GM19324 (cell line): Measurements from ENCODE around the gene NECTIN3.

Experiments
- ATAC-seq: cut with Tn5 transposase; IDR thresholded peaks from one replicate; pipeline ENCODE4 v1.9.1; 2021; ENCODE audit warnings: mild to moderate bottlenecking, moderate library complexity; ENCODE audit not compliant: unreplicated experiment, low FRiP score

NECTIN3 gene

DNA sequence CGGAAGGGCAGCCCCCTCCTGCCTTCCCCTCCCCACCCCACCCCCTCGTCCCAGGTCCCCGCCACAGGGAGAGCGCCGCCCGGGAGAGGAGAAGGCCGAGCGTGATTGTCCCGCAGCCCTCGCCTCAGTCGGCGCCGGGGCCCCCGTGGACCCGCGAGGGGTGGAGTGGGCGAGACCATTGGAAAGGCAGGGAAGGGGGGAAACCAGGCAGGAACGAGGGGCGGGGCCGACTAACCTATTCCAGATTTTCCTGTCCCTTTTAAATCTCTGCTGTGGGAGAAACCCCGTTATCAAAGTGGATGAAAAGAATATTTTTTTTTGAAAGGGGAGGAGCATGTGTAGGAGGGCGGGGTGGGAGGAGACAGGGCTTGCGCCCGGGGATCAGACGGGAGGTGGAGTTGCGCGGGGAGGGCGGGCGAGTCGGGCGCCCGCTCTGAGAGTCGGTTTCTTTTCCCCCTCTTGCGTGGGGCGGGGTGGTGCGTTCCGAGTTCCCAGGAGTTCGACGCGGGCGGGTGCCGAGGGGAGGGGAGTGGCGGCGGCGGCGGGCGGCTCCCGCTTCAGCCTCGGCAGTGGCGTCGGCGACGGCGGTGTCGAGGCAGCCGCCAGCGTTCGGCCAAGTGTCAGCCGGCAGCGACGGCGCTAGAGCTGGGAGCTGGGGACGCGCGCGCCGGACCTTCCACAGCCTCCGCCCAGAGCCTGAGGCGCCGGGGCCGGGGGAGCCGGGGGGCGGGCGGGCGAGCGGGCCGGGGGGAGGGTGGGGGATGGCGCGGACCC is at the start of gene NECTIN3:
TSS of gene NECTIN3 (plus strand) at position 560 of the 774 bp plus-strand sequence. CDS start at position 762, 202 bp downstream.
- peak; percentile 82 for ATAC-seq

- ATAC-seq = no peak
Observed at GRCh38 chr3:111027868-111028267, 43.7 kb upstream of the NECTIN3 start.

DNA sequence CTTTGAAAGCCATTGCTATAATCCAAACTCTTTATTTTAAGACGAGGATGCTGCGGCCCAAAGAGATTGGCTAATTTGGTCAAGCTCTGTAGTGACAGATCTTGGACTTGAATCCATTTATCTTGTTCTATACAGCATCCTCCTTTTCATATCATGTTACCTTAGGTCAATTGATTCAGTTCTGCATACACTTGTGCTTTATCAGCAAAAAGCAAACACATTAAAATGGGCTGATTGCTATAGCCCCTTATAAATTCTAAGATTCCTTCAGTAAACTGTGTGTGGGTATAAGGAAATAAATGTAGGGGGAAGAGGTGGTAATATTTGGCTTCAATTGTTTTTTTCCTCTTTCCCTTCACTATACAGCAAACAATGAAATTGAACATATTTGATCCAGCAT is 40.1 kb upstream of the NECTIN3 start:
- ATAC-seq = no peak

DNA sequence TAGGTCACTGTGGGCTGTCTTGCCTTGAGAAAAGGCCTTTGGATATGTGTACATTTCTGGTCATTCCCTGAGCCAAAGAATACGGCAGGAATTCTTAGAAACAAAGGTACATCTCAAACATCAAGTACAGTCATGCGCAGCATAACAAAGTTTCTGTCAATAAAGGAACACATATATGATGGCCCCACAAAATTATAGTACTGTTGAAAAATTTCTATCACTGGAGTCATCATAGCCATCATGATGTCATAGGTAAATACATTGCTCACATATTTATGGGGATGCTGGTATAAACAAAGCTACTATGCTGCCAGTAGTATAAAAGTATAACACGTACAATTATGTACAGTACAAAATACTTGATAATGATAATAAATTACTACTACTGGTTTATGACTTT is 38.9 kb upstream of the NECTIN3 start:
- no peak for ATAC-seq

- ATAC-seq = no peak
Observed at GRCh38 chr3:111033470-111034050, 38.1 kb upstream of the NECTIN3 start.

DNA sequence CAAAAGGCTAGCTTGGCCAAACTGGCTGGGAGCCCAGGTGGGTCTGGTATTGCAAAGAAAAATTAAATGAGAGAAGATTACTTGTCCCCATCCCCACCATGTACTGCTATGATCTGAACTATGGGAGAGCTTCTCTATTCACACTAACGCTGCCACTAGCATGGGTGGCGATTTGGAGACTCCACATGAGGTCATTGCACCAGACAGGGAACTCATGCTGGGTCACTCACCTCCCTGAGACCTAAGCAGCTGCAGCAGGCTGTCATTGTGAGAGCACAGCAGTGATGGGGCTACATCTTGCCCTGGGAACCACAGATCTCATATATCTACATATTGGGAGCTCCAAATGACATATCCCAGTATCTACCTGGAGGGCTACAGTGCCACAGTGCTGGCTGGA is 36.3 kb upstream of the NECTIN3 start:
- no peak for ATAC-seq

GRCh38 chr3:111035902-111036301 is 35.7 kb upstream of the NECTIN3 start:
- ATAC-seq = no peak

- ATAC-seq = no peak
Observed at GRCh38 chr3:111040959-111041358, 30.7 kb upstream of the NECTIN3 start.

- ATAC-seq = no peak
Observed at GRCh38 chr3:111045564-111045963, 26.1 kb upstream of the NECTIN3 start.

DNA sequence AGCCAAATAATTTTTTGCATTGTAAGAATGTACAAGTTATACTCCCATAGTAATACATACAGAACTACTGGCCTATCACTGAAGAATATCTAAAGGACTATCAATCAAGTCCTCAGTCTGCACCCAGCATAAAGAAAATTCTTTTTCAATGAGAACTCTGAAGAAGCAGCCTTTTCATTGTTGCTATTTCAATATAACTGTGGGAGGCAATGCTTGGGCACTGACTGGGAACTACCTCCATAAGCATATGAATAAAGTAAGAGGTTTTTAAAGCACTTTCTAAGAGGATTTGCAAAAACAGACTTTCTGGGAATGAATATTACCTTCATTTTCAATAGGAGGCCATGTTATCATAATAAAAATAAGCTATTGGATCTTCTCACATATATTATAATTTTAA is 24.6 kb upstream of the NECTIN3 start:
- no peak for ATAC-seq

DNA sequence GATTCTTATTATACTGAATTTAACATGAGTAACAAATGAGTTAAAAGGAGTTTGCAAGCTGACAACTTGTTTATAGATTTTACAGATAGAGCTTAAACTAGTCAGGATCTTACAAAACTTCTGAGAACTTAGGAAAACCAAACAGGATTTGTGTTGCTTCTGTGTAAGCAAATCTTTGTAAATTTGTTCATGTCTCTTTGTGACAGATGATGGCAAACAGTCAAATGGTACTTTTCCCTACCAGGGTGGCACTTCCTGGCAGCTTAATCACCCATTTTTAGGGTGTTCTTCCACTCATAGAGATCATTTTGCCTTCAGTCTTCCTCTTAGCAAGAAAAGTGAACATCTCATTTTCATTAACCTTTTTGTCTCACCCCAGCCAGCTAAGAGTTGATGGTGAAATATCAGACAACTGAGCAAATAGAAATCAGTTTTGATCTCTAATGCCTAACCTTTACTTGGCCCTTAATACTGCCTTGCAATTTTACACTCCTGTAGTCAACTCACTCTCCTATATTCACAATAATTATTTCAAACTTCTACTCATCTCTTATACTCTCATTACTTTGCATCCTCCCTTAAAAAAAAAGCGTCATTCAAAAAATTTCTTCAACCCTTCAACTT is 23.7 kb upstream of the NECTIN3 start:
- ATAC-seq = no peak

DNA sequence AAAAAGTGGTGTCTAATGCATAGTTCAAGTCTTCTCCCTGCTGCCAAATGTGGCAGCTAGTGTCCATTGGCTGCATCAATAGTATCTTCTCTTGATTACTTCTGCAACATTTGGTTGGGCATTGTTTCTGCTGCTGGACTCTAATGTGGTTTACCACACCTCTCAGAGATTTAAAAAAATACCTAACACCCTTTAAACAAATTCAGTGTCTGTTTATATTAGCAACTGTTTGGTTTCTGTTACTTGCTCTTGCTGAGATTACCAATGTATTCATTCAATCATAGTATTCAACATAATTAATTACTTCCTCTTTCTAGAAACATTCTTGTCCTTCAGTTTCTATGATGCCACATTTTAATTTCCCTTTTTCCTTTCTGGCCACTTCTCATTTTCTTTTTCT is 20.3 kb upstream of the NECTIN3 start:
- ATAC-seq = no peak

GRCh38 chr3:111068574-111068973 is 3.0 kb upstream of the NECTIN3 start:
- ATAC-seq = no peak

DNA sequence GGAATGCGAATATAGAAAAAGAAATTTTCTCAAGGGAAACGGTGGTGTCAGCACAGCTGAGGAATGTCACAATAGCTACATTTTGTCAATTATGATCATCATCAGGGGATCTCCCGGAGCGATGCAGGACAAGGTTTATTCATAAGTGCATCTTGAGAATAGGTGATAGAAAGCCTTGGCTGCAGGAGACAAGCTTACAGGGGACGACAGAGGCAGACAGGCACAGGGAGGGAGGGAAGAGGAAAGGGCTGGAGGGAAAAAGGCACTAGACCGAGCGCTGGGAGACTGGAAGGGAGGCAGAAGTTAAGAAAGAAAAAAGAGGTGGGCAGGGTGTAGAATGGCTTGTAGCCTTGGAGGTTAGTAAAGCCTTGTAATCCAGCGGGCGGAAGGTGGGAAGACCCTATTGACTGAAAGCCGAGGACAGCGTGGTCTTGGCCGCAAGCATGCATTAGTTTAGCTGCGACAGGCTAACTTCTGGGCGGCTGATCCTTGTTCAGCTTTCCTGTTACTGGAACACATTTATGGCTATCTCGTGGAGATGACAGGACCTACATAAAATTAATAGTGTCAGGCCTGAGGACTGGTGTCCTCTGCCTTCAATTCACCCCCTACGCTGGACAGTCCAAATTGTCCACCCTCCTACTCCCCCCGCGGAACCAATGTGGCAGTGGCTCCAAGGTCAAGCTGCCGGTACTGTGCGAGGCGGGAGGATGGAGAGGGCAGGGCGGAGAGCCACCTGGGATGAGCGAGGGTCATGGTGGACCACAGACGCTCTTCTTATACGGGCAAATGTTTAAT is 1.4 kb upstream of the NECTIN3 start:
- ATAC-seq = no peak

- no peak for ATAC-seq
Observed at GRCh38 chr3:111070772-111071256, 802 bp upstream of the NECTIN3 start.

DNA sequence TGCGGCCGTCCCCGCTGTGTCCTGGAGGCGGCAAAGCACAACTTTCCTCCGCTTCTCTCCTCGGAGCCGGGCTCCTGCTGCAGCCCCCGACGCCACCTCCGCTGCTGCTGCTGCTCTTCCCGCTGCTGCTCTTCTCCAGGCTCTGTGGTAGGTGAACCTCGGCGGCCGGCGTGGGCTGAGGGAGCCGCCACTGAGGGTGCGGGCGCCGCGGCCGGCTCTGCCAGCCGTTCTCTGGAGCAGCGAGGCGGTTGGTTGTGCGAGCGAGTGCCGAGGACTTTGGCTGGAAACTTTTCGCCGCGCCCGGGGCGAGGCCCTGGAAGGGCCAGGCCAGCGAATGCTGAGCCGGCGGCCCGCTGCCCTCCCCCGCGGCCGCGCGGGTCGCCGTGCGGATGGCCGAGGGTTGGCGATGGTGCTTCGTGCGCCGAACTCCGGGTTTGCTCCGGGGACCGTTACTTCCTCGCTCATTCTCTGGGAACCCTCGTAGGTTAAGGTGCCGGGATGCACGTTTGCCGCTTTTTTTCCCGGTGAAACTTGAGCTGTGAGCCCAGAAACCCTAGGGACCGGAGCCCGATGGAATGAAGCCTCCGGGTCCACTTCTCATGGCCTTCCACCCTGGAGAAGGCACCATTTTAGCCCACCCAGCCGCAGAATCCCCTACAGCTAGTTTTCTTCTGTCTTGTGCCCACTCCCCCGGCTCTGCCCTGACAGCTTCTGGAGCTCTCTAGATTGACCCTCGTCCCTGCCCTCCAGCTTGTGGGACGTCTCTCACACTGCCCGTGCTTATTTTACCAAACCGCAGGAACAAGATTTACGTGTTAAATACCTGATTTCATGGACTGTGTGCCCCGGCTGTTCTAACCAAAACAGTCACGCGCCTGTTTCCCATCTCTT is 660 bp downstream of the NECTIN3 start:
- ATAC-seq = peak; percentile 34

- ATAC-seq = no peak
Observed at GRCh38 chr3:111073218-111073617, 1.6 kb downstream of the NECTIN3 start.

- ATAC-seq = no peak
Observed at GRCh38 chr3:111076732-111077131, 5.1 kb downstream of the NECTIN3 start.

- no peak for ATAC-seq
Observed at GRCh38 chr3:111077369-111077768, 5.8 kb downstream of the NECTIN3 start.

GRCh38 chr3:111080413-111080812 is 8.8 kb downstream of the NECTIN3 start:
- ATAC-seq = no peak
